Testis (tissue), 3 donors: ENCODE results near the gene SLIT3. TPM values are rescaled to one million over a fixed set of nuclear protein-coding genes. Genes with fewer than 3 reads are reported as not detected.

Experiments used
- DNase-seq: peaks from one replicate; pipeline ENCODE4 v3.0.0-alpha.2; 2019
- H3K27ac ChIP-seq, 2 donors: fragments of 200-600 bp; sonication (generic); one replicate each; pipeline ENCODE4 v1.5.1; 2019
- H3K27me3 ChIP-seq: fragments of 200-600 bp; sonication (generic); one replicate; pipeline ENCODE4 v1.5.1; 2019
- H3K36me3 ChIP-seq: fragments of 200-600 bp; sonication (generic); one replicate; pipeline ENCODE4 v1.5.1; 2017; ENCODE audit warnings: low read depth; ENCODE audit errors: missing control alignments
- H3K4me1 ChIP-seq: fragments of 200-600 bp; sonication (generic); one replicate; pipeline ENCODE4 v1.5.1; 2019
- H3K4me3 ChIP-seq, 2 donors: fragments of 200-600 bp; sonication (generic); one replicate each; pipeline ENCODE4 v1.5.1; 2017 to 2019
- H3K9me3 ChIP-seq: fragments of 200-600 bp; sonication (generic); one replicate; pipeline ENCODE4 v1.5.1; 2017
- POLR2A ChIP-seq: fragments of 450-650 bp; IDR thresholded peaks from one replicate; pipeline ENCODE4 v1.6.1; 2017; ENCODE audit warnings: antibody characterized with exemption, mild to moderate bottlenecking, moderate library complexity
- WGBS, 2 donors: methylation state at CpG; one replicate each; pipeline ENCODE4 v1.1.5; 2018; 5-methylcytosine and 5-hydroxymethylcytosine counted together
- intact Hi-C: fragments of 100-400 bp; cut with DNase I; formaldehyde crosslinking; loops from one replicate; pipeline ENCODE4 v1.15.1; 2023; ENCODE audit warnings: low total_unique reads
- polyA plus RNA-seq: library from polyadenylated mRNA; stranded (reverse); fragments of 350-450 nt; fragmentation: Illumina TruSeq; extraction: RNeasy Lipid Tissue Mini Kit (QIAGEN cat#74804); gene quantifications from one replicate; pipeline ENCODE4 v1.2.3, GENCODE V29; 2014; ENCODE audit warnings: low read depth, low replicate concordance; ENCODE audit not compliant: insufficient read depth
- total RNA-seq, 2 donors: library from RNA; depleted of rRNA; stranded (reverse); fragments of >200 nt; gene quantifications; one replicate each; pipeline ENCODE4 v1.2.3, GENCODE V29; 2016
- TF ChIP-seq, protein P1 (sequence below), 3 experiments: fragments of 450-650 bp in 2 of 3; fragments of 200-600 bp in 1 of 3; sonication (generic) in 1 of 3; IDR thresholded peaks; one replicate each; pipeline ENCODE4 v1.5.1; 2016 to 2019; ENCODE audit warnings: antibody characterized with exemption in 3 of 3, mild to moderate bottlenecking in 2 of 3, moderate library complexity in 1 of 3

Gene SLIT3
- total and polyA plus RNA-seq, 3 donors from 2014 or later: 4.8 to 23.2 (median 7.8) TPM

DNA sequence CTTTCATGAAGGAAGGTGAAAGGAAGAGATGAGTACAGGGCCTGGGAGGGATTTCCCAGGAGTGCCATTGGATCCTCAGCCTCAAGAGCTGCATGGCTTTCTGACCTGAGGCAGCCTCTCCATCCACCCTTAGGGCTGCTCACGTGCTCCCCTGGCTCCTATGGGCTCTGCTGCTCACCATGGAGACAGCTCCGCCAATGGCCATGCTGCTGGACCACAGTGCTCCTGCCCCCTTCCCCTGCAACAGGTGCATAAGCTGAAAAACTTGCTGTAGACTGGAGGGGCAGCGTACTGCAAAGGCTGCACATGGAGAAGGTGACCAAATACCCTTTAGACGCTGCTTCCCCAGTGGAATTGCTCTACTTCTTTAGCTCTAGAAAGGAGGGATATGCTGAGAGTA lies 609.0 kb downstream of the SLIT3 start:
- WGBS, 2 donors: 95 to 98% methylated on average over 3 to 4 of the region's 4 CpGs
- Histone ChIP-seq H3K27ac (no peak overlapping the region), H3K4me3 (no peak overlapping the region), H3K27me3 (no peaks in the 10 kb centered on the region), H3K36me3 (no peaks in the 10 kb centered on the region), H3K9me3 (no peaks in the 10 kb centered on the region), H3K4me1 (no peaks in the 10 kb centered on the region)
- intact Hi-C loops: no loop called here
- TF ChIP-seq POLR2A: no peak
- TF ChIP-seq, protein P1, sequence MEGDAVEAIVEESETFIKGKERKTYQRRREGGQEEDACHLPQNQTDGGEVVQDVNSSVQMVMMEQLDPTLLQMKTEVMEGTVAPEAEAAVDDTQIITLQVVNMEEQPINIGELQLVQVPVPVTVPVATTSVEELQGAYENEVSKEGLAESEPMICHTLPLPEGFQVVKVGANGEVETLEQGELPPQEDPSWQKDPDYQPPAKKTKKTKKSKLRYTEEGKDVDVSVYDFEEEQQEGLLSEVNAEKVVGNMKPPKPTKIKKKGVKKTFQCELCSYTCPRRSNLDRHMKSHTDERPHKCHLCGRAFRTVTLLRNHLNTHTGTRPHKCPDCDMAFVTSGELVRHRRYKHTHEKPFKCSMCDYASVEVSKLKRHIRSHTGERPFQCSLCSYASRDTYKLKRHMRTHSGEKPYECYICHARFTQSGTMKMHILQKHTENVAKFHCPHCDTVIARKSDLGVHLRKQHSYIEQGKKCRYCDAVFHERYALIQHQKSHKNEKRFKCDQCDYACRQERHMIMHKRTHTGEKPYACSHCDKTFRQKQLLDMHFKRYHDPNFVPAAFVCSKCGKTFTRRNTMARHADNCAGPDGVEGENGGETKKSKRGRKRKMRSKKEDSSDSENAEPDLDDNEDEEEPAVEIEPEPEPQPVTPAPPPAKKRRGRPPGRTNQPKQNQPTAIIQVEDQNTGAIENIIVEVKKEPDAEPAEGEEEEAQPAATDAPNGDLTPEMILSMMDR (IDR thresholded peaks at IDR 0.05): no peak
- DNase-seq: no peak

- WGBS, 2 donors: 85 to 92% methylated on average over 2 of the region's 2 CpGs
- H3K9me3 ChIP-seq: no peaks in the 10 kb centered on the region
- DNase-seq: no peak
- H3K36me3 ChIP-seq: no peaks in the 10 kb centered on the region
- TF ChIP-seq POLR2A: no peak
- TF ChIP-seq, protein P1 (IDR thresholded peaks at IDR 0.05): no peak
- H3K4me3 ChIP-seq: no peak overlapping the region
- H3K27me3 ChIP-seq: no peaks in the 10 kb centered on the region
- H3K27ac ChIP-seq: no peak overlapping the region
- intact Hi-C loops: loop anchor here (10.0 kb wide), 1 partner anchor 886 kb away; no protein-coding TSS in a partner anchor
- no peaks in the 10 kb centered on the region for H3K4me1 ChIP-seq
Measured at GRCh38 chr5:168689260-168689659, 611.7 kb downstream of the SLIT3 start.

GRCh38 chr5:168686837-168687236 lies 614.1 kb downstream of the SLIT3 start:
- TF ChIP-seq, protein P1 (IDR thresholded peaks at IDR 0.05): no peak
- no peak for TF ChIP-seq POLR2A
- no peaks in the 10 kb centered on the region for H3K9me3 ChIP-seq
- H3K27me3 ChIP-seq: no peaks in the 10 kb centered on the region
- H3K4me3 ChIP-seq: no peak overlapping the region
- no peaks in the 10 kb centered on the region for H3K36me3 ChIP-seq
- DNase-seq: no peak
- peaks cover under 1% of the 10 kb centered on the region for H3K4me1 ChIP-seq
- no peak overlapping the region for H3K27ac ChIP-seq
- intact Hi-C loops: loop anchor here (10.0 kb wide), 1 partner anchor 888 kb away; no protein-coding TSS in a partner anchor
- WGBS, 2 donors: 90 to 100% methylated on average over 2 to 7 of the region's 7 CpGs

DNA sequence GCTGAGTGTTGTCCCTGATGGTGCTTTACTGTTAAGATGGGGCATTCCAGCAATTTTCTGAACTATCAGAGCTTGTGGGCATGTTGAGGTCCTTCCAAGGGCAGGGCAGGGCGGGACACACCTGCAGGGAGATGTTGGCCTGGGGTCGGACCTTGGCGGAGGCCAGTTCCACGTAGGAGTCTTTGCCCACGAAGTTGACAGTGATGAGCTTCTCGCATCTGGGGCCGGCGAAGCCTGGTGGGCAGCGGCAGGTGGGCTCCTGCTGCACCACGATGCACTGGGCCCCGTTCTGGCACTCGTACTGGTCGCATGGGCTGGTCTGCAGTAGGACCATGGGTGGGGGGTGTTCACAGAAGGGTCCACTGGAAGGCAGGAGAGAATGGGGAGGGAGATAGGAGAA lies 615.4 kb downstream of the SLIT3 start:
- no peak for DNase-seq

More for the DNA sequence above, 615.4 kb downstream of the SLIT3 start:
- WGBS, 2 donors: 93 to 94% methylated on average over 10 to 13 of the region's 13 CpGs
- H3K27ac ChIP-seq: no peak overlapping the region
- intact Hi-C loops: loop anchor here (10.0 kb wide), 1 partner anchor 889 kb away; no protein-coding TSS in a partner anchor
- H3K9me3 ChIP-seq: no peaks in the 10 kb centered on the region
- no peaks in the 10 kb centered on the region for H3K27me3 ChIP-seq
- H3K4me1 ChIP-seq: peaks cover 7% of the 10 kb centered on the region
- H3K4me3 ChIP-seq: no peak overlapping the region
- TF ChIP-seq POLR2A: no peak
- TF ChIP-seq, protein P1 (IDR thresholded peaks at IDR 0.05): no peak
- no peaks in the 10 kb centered on the region for H3K36me3 ChIP-seq
